Hematopoietic multipotent progenitor cell treated with erythropoietin and hydrocortisone succinate and interleukin-3 and kit ligand, for 15 days (in vitro differentiated cells): Measurements from ENCODE around the gene BCHE.

Experiments
- DNase-seq: peaks from one replicate; pipeline ENCODE4 v3.0.0-alpha.2; 2015; ENCODE audit warnings: low spot score

Gene BCHE

GRCh38 chr3:165837058-165837525 is at the start of gene BCHE:
Gene BCHE (minus strand): TSS chr3:165837423. CDS start chr3:165831033, 6,390 bp downstream.
- no peak for DNase-seq

- DNase-seq = no peak
Measured at GRCh38 chr3:165885558-165886270, 48.5 kb upstream of the BCHE start.

GRCh38 chr3:165884518-165884917 is 47.3 kb upstream of the BCHE start:
- no peak for DNase-seq

GRCh38 chr3:165883863-165884478 is 46.7 kb upstream of the BCHE start:
- DNase-seq = no peak

- DNase-seq = no peak
Measured at GRCh38 chr3:165883117-165883516, 45.9 kb upstream of the BCHE start.

GRCh38 chr3:165875644-165876043 is 38.4 kb upstream of the BCHE start:
- DNase-seq = no peak

- no peak for DNase-seq
Measured at GRCh38 chr3:165874663-165875489, 37.7 kb upstream of the BCHE start.

- DNase-seq = no peak
Measured at GRCh38 chr3:165868088-165868487, 30.9 kb upstream of the BCHE start.

- no peak for DNase-seq
Measured at GRCh38 chr3:165859061-165859460, 21.8 kb upstream of the BCHE start.

GRCh38 chr3:165855581-165855980 is 18.4 kb upstream of the BCHE start:
- DNase-seq = no peak

GRCh38 chr3:165854696-165855095 is 17.5 kb upstream of the BCHE start:
- DNase-seq = peak; percentile 3

- DNase-seq = no peak
Measured at GRCh38 chr3:165852711-165853110, 15.5 kb upstream of the BCHE start.

GRCh38 chr3:165852191-165852590 is 15.0 kb upstream of the BCHE start:
- DNase-seq = no peak

- no peak for DNase-seq
Measured at GRCh38 chr3:165846056-165846455, 8.8 kb upstream of the BCHE start.

- DNase-seq = no peak
Measured at GRCh38 chr3:165839296-165840076, 2.3 kb upstream of the BCHE start.

- DNase-seq = no peak
Measured at GRCh38 chr3:165837801-165838200, 578 bp upstream of the BCHE start.

- DNase-seq = no peak
Measured at GRCh38 chr3:165835431-165835830, 1.8 kb downstream of the BCHE start.

GRCh38 chr3:165830746-165831145 is 6.5 kb downstream of the BCHE start:
- no peak for DNase-seq

- DNase-seq = no peak
Measured at GRCh38 chr3:165827883-165828282, 9.3 kb downstream of the BCHE start.

GRCh38 chr3:165827233-165827632 is 10.0 kb downstream of the BCHE start:
- no peak for DNase-seq

- DNase-seq = no peak
Measured at GRCh38 chr3:165820671-165821123, 16.5 kb downstream of the BCHE start.

- DNase-seq = no peak
Measured at GRCh38 chr3:165817160-165817709, 20.0 kb downstream of the BCHE start.
